ENCODE measurements around the gene DLG2. TPM values are rescaled to one million over a fixed set of nuclear protein-coding genes. Genes with fewer than 3 reads are reported as not detected.

The DLG2 gene
- total and polyA plus RNA-seq, 9 of the 15 experiments (the other 6 are each of a cell fraction or from before 2014, with no cell fraction given): 0.52 to 1.6 (median 0.95) TPM

- ChIA-PET POLR2A (no interaction called here), CTCF (ENCODE audit: low intra/inter-chr PET ratio) (no interaction called here)
- Histone ChIP-seq H4K20me1 (replicated peaks; ENCODE audit: control insufficient read depth, insufficient read depth, low read length) (no peaks in the 10 kb centered on the region), H3K4me3 (no peak overlapping the region), H3K4me1 (replicated peaks in 1 of 2; ENCODE audit: control insufficient read depth in 2 of 2, insufficient read depth in 2 of 2, low read length in 2 of 2) (no peaks in the 10 kb centered on the region), H3K9me1 (ENCODE audit: control insufficient read depth, insufficient read depth, low read length) (no peaks in the 10 kb centered on the region), H3K79me2 (ENCODE audit: control insufficient read depth, insufficient read depth, low read length) (no peaks in the 10 kb centered on the region), H3K27ac (ENCODE audit: extremely low read depth, low read depth, low read length) (no peak overlapping the region), H3K9ac (ENCODE audit: insufficient read depth in 1 of 2, low read depth in 2 of 2, low read length in 2 of 2) (no peak overlapping the region), H3K36me3 (ENCODE audit: control insufficient read depth, insufficient read depth, low read length) (no peaks in the 10 kb centered on the region), H3K4me2 (ENCODE audit: insufficient read depth, low read length) (no peak overlapping the region), H2AFZ (ENCODE audit: low read depth, low read length) (no peak overlapping the region), H3K9me3 (replicated peaks; ENCODE audit: control insufficient read depth, insufficient read depth, low read depth, low read length) (no peaks in the 10 kb centered on the region), H3K27me3 (ENCODE audit: control insufficient read depth in 2 of 2, insufficient read depth in 2 of 2, low read length in 2 of 2) (no peaks in the 10 kb centered on the region)
- 7% methylated on average over 4 of the region's 4 CpGs for WGBS (ENCODE audit: insufficient coverage, low coverage, missing lambda C conversion rate)
- in situ Hi-C loops (cut with MboI) (no loop called here), intact Hi-C loops (cut with micrococcal nuclease) (no loop called here)
- ATAC-seq: no peak
- DNase-seq (ENCODE audit: extremely low read depth in 1 of 4, low spot score in 3 of 4): no peak
- no peak for TF ChIP-seq NR1H2 (CRISPR knock-in tag; IDR thresholded peaks at IDR 0.05)
- TF ChIP-seq GTF3C2 (IDR thresholded peaks at IDR 0.05; ENCODE audit: borderline replicate concordance, extremely low read depth, insufficient read length): no peak
- TF ChIP-seq PRPF4 (IDR thresholded peaks at IDR 0.05; ENCODE audit: insufficient read depth, low read depth, low read length, poor library complexity, severe bottlenecking): no peak
- TF ChIP-seq KAT7 (CRISPR knock-in tag; IDR thresholded peaks at IDR 0.05; ENCODE audit: borderline replicate concordance): no peak
- TF ChIP-seq EP400 (IDR thresholded peaks at IDR 0.05): no peak
- TF ChIP-seq ARID2 (IDR thresholded peaks at IDR 0.05): no peak
- TF ChIP-seq CHD7 (IDR thresholded peaks at IDR 0.05; ENCODE audit: low read depth, low read length): no peak
- TF ChIP-seq ZBTB17 (CRISPR knock-in tag; IDR thresholded peaks at IDR 0.05): no peak
- no peak for FAIRE-seq
- BruUV-seq (replicated peaks): no TSS peak
Observed at GRCh38 chr11:83864412-83865057, 1762.6 kb downstream of the DLG2 start.

All from K562 (cell line).